HG03025 (cell line): ENCODE measurements around the gene SHOC2.
A peak's percentile ranks its signal among the peaks of the same experiment; 100 is the strongest.

ENCODE experiments used
- ATAC-seq: cut with Tn5 transposase; IDR thresholded peaks from one replicate; pipeline ENCODE4 v1.9.1; 2021; ENCODE audit warnings: mild to moderate bottlenecking, moderate library complexity; ENCODE audit not compliant: unreplicated experiment, low FRiP score

SHOC2 gene

GRCh38 chr10:110919349-110919931 is at the start of gene SHOC2:
SHOC2 (plus strand) TSS chr10:110919604; CDS start chr10:110964359, 44,755 bp downstream.
- peak; percentile 88 for ATAC-seq

- ATAC-seq = no peak
These were observed 48.5 kb upstream of the SHOC2 start for GRCh38 chr10:110870823-110871297.

- ATAC-seq = peak; percentile 77
These were observed 47.9 kb upstream of the SHOC2 start, which contains the start of gene PDCD4 for GRCh38 chr10:110871298-110872084. PDCD4 (plus strand) TSS chr10:110871928; CDS start chr10:110876028, 4,100 bp downstream.

DNA sequence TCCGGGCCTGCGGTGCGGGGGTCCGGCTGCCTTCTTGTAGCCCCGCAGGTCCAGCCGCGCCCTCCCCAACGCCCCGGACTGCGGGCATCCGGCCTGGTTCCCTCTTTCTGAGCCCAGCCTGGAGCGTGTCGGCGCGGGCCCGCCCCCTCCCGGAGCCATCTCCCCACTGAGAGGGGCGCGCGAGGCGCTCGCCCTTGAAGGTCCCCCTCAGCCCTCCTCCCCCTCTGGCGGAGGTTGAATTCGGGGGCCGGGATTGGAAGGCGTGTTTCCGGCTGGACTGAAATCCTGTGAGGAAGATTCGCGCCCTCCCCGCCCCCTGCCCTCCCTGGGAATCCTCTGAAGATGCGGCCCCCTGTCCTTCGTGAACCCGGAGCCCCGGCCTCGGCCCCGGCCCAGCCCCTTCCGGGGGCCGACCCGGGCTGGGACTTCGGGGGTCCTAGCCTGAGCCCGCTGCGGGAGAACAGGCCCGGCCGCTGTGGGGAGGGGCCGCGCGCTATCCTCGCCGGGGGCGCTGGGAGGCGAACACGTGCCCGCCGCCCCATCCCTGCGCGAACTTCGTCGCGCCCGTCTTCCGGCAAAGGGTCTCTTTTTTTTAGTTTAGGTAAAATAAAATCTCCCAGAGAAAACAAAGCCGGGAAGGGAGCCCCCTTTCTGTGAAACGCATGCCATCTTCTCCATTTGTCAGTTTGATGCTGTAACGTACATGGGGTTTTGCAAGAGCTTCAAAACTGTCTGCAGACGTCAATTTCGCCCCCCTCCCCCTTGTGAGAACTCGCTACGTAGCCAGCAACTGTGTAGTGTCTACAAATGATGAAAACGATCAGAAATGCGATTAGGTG is 47.0 kb upstream of the SHOC2 start:
- ATAC-seq = peak; percentile 39

DNA sequence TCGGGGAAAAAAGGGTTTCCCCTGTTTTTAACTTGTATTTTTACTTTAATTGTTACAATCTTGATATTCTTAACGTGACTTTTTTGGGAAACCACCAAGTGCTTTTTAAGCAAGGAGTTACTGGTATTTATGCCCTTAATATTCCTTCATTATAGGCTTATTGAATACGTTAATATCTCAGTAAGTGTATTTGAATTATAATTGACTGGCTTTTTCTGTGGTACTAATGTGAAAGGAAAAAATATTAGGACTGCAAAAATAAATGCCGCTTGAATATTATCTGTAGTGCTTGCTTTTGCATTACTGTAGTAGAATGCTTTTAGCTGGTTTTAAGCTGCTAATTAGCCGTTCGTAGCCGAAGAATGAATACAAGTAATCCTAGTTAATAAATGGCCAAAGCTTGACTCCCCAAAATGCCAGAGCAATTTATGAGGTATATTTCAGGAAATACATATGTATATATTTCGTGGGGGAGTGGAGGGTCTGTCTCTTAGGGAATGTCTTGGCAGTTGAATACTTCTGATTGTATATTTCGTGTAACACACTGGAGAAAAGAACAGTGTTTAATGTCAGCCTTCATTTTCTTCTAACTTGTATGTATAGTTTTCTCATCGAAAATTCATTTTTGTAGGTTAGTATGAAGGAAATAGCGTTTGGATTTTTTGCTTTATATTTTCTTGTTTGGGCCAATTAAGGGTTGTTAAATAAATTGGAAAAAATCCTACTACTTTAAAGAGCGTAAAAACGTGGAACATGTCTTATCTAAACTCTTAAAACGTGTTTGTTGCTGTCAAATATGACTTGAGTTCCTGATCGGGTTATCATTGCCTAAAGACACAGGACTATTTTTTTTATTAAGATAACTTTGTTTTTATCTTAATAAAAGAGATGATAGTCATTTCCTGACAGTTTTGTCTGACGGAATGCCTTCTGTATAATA is 46.1 kb upstream of the SHOC2 start:
- ATAC-seq = no peak

DNA sequence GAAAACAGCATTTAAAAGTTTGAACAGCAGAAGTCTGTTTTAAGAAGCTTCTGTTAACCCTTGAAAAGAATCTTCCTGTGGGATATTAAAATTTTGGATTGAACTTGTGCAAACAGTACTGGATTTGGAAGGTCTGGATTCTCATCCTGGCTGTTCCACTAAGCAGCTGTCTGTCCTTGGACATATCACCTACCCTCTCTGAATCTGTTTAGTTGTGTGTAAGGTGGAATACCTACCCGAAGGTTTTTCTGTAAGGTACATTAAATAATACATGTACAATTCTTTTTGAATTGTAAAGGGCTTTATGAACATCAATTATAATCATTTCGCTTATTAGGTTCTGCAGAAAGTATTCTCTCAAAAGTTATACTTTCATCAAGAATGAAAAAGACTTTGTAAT is 45.5 kb upstream of the SHOC2 start:
- no peak for ATAC-seq

GRCh38 chr10:110876000-110876399 is 43.4 kb upstream of the SHOC2 start:
- no peak for ATAC-seq

- no peak for ATAC-seq
These were observed 42.6 kb upstream of the SHOC2 start for GRCh38 chr10:110876788-110877187.

DNA sequence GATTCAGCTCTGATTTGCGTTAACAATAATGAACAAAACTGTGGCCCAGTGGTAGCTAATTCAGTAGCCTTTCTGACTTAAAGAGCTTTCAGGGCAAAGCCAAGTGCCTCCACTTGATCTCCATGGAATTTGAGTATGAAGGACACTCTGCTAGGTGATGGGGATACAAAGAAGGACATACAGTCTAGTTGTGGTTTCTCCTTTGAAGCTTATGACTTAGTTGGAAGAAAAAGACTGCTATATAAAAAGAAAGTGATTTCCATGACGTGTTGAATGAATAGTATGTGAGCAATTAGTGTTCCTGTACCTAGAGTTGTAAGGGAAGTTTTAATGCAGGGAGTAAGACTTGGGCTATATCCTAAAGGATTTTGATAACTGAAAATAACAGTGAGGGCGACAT is 39.4 kb upstream of the SHOC2 start:
- ATAC-seq = no peak

DNA sequence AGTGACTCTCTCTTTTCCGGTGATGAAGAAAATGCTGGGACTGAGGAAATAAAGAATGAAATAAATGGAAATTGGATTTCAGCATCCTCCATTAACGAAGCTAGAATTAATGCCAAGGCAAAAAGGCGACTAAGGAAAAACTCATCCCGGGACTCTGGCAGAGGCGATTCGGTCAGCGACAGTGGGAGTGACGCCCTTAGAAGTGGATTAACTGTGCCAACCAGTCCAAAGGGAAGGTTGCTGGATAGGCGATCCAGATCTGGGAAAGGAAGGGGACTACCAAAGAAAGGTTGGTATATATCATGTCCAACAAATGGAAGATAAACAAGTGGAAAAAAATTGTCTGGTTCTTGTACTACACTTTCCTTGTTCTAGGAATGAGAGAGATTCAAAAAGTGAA is 38.2 kb upstream of the SHOC2 start:
- no peak for ATAC-seq

DNA sequence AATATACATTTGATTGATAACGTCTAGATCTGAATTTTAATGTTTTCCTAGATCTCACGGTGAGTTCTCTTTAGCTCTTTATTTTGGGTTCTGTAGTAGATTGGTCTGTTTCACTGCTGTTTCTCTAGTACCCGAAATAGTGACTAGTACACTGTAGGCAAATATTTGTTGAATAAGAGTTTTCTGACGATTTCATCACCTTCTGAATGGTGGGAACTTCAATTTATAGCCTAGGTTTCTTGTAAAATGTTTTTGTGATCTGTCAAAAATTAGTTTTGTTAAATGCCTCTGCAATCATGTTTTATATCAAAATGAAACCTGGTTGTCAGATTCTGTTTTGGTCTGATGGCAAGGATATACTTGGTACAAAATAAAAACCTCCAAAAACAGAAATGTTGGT is 37.5 kb upstream of the SHOC2 start:
- no peak for ATAC-seq

- no peak for ATAC-seq
These were observed 35.5 kb upstream of the SHOC2 start for GRCh38 chr10:110883924-110884323.

DNA sequence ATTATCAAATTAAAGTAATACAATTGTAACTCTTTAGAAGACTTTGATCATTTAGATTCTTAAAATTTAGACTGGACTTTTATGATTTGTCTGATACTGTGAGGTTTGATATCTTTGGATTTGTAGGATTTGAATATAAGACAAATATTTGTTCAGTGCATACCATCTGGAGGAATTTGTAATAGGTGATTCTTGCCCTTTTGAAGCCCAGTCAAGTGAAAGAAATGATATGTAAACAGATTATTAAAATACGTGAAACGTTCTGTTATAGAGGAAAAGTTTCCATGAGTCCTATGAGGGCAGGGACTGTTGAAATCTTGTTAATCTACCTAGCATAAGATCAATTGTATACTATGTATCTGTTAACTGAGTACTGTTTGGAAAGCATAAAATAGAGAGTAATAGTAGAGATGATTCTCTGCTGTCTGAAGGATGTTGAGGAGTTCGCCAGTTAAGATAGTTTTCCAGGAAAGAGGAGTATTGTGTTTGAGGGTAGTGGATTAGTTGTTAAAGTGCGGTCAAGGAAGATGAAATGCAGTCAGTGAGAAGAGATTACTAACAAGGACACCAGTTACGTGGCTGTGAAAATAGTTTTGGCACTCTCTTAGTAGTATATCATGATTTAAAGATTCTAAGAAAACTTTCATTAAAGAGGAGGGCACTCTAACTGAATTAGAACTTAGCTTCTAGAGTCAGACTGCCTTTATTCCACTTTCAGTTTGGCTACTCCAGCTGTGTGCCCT is 33.3 kb upstream of the SHOC2 start:
- ATAC-seq = no peak

- ATAC-seq = no peak
These were observed 31.8 kb upstream of the SHOC2 start for GRCh38 chr10:110887560-110887959.

- ATAC-seq = no peak
These were observed 26.7 kb upstream of the SHOC2 start for GRCh38 chr10:110892602-110893288.

DNA sequence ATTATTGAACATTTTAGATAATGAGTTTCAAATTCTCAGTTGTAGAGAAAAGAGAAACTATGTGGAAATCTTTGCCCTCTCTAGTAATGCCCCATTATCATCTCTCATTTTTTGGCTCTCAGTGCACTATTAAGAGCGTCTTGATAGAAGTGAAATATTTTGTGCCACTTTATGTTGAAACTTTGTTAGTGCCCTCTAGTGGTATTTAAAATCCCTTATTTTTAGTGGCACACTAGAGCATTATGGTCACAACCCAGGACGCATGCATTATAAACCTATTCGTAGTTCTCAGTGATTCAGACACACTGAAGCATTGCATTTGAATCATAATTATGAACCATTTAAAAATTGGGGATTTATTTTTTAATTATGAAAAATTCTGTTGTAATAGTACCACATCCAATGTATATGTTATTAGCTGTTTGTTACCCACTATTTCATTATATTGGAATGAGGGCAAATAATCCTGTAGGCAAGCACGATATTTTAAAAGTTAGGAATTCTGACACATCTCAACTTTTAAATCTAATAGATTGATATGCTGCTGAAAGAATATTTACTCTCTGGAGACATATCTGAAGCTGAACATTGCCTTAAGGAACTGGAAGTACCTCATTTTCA is 25.7 kb upstream of the SHOC2 start:
- ATAC-seq = no peak

- ATAC-seq = no peak
These were observed 22.2 kb upstream of the SHOC2 start for GRCh38 chr10:110897184-110897583.

GRCh38 chr10:110898391-110898790 is 21.0 kb upstream of the SHOC2 start:
- no peak for ATAC-seq
